IPS-NIHi7 (cell line): ENCODE results near the gene GUCY1B1.

Experiments used
- DNase-seq: peaks from one replicate; pipeline ENCODE4 v3.0.0; 2012; ENCODE audit warnings: mixed read lengths; ENCODE audit errors: extremely low spot score

Gene GUCY1B1

GRCh38 chr4:155758481-155759371 is at the start of gene GUCY1B1:
GUCY1B1 (plus strand) TSS chr4:155759021; CDS start chr4:155759141, 120 bp downstream.
- DNase-seq: peak; percentile 99

DNA sequence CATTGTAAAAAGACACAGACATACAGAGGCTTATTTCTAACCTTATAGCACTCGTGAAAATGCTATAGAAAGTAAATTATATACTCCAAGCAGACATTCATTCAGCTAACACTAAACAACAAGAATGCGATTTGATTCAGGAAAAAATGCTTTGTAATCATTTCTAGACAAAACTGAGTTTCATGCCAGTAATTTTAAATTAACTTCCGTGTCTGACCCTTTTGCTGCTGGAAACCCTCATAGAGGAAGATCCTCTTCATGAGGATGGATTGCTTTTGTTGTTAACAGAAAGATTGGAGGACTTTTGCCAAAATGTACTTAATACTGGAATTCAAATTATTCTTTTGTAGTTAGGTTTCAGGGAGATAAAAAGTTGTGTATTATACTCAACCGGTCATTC is 48.9 kb upstream of the GUCY1B1 start:
- DNase-seq: no peak

GRCh38 chr4:155711556-155711955 is 47.3 kb upstream of the GUCY1B1 start:
- DNase-seq: no peak

GRCh38 chr4:155712846-155713245 is 46.0 kb upstream of the GUCY1B1 start:
- no peak for DNase-seq

DNA sequence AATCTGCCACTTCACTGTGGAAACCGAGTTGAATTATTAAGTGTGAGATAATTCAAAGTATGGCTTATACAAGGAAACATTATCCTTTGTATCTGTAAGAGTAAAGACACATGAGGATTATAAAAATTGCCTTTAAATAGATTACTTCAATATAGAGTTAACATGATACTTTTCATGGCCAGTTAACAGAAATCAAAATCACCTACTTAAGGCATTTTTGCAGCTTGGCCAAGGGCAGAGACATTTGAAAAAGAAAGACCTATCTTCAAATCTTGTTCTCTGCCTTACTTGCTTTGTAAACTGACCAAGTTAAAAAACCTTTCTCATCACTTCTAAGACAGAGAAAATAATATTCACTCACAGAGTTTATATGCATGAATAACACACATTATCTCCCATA is 44.9 kb upstream of the GUCY1B1 start:
- no peak for DNase-seq

DNA sequence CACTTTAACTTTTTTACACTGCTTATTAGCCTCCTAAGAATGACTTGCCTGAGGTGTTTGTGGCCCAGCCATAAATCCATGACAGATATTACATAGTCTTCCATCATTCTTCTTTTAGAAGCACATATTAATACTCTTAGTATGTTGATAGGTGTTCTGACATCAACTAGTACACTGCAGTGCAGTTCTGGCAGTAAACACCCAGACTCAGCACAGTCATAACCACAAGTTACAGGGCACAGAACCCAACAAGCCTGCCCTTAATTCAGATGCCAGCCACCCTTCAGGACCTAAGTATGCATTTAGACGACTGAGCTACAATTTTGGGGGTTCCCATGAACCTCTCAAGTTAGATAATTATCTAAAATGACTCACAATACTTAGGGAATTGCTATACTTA is 36.5 kb upstream of the GUCY1B1 start:
- no peak for DNase-seq

DNA sequence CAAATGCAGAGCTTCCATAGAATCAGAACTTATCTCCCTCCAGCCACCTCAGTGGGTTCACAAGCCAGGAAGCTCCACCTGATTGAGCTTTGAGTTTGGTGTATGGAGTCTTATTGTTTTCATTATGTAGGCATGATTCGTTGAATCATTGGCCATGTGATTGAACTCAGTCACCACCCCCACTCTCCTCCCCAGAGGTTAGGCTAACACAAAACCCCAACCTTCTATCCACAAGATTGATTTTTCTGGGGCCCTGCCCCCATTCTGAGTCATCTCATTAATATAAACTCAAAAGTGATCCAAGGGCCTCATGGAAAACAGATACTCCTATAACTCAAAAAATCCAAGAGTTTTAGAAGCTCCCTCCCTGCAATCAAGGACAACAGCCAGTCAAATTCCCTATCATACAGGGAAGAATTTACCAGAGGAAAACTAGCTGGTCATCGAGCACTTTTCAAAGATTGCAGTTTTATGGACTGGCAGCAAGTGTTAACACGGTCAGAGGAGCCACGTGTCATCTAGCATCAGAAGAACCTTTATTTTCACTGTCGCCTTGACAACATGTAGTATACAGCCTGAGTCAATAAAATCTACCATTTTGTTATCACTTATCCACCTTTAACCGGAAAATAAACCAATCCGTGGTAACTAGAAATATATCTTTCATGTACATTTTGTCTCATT is 35.9 kb upstream of the GUCY1B1 start:
- DNase-seq: no peak

DNA sequence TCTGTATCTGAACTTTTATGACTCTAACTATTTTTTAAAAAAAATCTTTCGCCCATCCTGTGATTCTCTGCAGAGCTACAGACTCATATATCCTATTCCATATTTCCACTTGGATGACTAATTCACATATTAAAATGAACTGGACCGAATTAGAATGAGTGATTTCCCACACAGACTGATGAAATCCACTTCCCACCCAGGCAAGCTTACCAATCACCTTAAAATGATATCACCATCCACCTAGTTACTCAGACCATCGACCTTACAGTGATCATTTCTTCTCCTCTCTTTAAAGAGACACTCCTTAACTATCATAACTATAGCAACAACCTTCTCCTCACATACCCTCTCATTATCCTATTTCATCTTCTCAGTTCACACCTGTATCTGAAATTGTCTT is 34.1 kb upstream of the GUCY1B1 start:
- no peak for DNase-seq

DNA sequence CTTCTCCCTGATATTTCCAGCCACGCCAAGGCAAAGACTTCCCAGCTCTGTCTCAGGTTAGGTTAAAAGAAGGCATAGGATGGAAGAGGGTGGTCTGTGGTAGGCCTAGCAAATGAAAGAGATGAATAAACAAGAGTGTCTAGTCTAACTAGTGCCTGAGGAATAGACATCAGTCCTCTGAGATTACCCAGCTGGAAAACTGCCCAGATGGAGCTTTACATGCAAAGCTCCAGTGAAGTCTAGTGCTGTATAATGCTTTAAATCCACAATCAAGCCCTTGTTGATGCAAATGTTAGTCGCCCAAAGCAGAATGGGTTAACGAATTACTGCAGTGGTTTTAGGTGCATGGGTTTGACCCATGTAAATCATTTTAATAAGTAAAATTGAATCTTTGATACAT is 24.8 kb upstream of the GUCY1B1 start:
- DNase-seq: no peak

DNA sequence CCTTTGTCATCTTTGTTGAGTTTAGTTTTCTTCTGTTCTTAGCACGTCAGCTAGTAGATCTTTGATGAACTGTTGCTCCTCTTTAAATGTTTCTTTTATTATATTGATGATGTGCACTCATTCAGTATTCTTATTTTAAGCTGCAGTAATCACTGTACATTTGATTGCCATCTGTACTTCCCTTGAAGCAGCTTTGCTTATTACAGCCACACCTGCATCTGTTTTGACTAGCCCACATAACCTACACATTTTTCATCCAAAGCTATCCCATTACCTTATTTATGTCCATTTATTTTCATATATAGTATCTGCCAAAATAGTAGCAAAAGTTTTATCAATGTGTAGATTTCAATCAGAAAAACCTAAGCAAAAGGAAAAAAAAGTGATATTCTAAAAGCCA is 23.9 kb upstream of the GUCY1B1 start:
- DNase-seq: no peak

GRCh38 chr4:155735496-155735895 is 23.3 kb upstream of the GUCY1B1 start:
- DNase-seq: no peak

DNA sequence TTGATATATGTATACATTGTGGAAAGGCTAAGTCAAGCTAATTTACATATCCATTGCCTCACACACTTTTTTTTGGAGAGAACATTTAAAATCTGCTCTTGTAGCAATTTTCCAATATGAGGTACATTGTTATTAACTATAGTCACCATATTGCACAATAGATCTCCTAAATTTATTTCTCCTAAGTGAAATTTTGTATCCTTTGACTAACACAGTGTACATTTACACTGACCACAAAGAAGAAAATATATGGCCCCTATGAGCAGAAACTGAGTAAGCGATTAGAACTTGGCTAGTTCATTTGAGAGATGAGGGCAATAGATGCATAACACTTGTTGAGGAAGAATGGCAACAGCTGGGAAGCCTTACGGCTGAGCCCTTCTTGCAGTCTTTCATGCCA is 20.3 kb upstream of the GUCY1B1 start:
- DNase-seq: no peak

- no peak for DNase-seq
Observed at GRCh38 chr4:155741546-155741945, 17.3 kb upstream of the GUCY1B1 start.

- peak; percentile 18 for DNase-seq
Observed at GRCh38 chr4:155742310-155743015, 16.4 kb upstream of the GUCY1B1 start.

GRCh38 chr4:155745984-155746383 is 12.8 kb upstream of the GUCY1B1 start:
- DNase-seq: no peak

GRCh38 chr4:155748039-155748438 is 10.8 kb upstream of the GUCY1B1 start:
- peak; percentile 15 for DNase-seq

DNA sequence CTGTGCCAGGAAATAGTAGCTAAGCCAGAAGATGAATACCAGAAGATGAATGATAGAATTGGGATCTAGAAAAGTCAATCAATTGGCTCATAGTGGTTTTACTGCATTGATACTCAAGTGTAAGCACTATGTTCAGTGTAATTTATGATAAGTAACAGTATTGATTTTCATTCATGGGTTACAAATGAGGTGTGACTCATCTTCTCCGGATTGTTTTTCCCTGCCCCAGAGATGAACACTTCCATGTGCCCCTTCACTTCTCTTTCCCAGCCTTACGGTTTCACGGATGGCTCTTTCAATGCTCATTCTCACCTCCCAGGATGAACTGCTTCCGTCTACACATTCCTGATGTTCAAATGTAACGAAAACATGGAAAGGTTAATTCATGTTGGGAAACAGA is 9.8 kb upstream of the GUCY1B1 start:
- DNase-seq: no peak

DNA sequence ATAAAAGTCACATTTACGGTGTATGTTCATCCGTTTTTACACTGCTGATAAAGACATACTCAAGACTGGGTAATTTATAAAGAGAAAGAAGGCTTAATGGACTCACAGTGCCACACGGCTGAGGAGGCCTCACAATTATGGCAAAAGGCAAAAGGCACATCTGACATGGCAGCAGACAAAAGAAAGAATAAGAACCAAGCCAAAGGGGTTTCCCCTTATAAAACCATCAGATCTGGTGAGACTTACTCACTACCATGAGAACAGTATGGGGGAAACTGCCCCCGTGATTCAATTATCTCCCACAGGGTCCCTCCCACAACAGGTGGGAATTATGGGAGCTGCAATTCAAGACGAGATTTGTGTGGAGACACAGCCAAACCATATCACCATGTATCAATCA is 7.3 kb upstream of the GUCY1B1 start:
- DNase-seq: no peak

- no peak for DNase-seq
Observed at GRCh38 chr4:155757745-155758265, 1.0 kb upstream of the GUCY1B1 start.

- peak; percentile 45 for DNase-seq
Observed at GRCh38 chr4:155759372-155760252, 791 bp downstream of the GUCY1B1 start.

DNA sequence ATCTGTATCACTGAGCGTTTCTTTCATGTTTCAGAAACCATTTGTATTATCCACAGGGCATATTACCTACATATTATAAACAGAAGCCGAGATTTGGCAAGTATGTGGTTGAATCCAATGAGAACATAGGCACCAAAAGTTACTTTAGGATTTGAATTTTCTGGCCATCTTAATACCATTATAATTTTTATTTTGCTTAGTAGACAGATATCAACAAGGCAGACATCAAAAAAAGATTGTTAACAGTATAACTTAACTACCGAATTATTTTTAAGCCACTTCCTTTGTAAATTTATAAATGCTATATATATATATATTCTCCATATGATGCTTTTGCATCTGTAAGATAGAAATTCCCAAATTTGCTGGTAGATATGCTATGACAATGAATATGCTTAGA is 2.2 kb downstream of the GUCY1B1 start:
- no peak for DNase-seq
